Activated CD4-positive, alpha-beta T cell treated with anti-CD3 and anti-CD28 coated beads, Interleukin-2, amount 50 U/mL, for 24 hours (primary cell): ENCODE results near the gene MAP2K2.
"Not testable (repeated sequence)": the region's sequence is repeated elsewhere in the genome, so short reads cannot be mapped to it uniquely, and the experiment has no call there.

Source experiments
- DNase-seq, 2 donors: peaks; one replicate each; pipeline ENCODE4 v3.0.0-alpha.2; 2020; ENCODE audit warnings: low read depth in 1 of 2, low spot score in 1 of 2

MAP2K2 gene

DNA sequence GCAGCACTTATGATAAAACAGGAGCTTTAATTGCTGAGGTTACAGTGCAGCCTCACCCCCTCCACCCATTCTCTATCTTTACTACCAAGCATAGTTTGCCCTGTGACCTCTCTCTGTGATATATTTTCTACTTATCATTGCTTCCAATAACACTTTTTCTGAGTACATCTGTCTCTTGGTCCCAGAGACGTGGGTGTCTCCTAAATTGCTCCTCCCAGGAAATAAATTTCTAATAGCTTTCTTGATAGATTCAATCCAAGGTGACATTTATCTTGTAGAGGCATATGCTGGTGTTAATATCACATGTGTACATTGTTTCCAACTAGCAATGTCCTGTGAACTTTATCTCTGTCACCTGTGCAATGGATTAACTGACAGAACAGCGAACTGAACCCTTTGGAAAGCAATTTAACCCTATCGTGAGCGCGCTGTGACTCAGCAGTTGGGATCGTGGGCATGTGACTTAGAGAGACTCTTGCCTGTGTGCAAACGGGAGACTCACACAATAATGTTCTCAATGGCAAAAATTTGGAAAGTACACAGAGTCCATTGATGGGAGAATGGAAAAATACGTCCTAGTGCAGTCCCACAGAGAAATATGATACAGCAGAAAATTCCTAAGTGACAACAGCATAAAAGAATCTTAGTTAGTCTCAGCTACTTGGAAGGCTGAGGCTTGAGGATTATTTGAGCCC, 7.0 kb upstream of the MAP2K2 start:
- DNase-seq, result no peak

DNA sequence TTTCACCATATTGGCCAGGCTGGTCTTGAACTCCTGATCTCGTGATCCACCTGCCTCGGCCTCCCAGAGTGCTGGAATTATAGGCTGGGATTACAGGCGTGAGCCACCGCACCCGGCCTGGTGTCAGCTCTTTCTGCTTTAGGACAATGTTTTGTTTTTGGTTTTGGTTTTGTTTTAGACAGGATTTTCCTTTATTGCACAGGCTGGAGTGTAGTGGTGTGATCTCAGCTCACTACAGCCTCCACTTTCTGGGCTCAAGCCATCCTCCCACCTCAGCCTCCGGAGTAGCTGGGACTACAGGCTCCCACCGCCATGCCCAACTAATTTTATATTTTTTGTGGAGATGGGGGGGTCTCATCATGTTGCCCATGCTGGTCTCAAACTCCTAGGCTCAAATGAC, 5.1 kb upstream of the MAP2K2 start:
- DNase-seq, result not testable (repeated sequence)

DNA sequence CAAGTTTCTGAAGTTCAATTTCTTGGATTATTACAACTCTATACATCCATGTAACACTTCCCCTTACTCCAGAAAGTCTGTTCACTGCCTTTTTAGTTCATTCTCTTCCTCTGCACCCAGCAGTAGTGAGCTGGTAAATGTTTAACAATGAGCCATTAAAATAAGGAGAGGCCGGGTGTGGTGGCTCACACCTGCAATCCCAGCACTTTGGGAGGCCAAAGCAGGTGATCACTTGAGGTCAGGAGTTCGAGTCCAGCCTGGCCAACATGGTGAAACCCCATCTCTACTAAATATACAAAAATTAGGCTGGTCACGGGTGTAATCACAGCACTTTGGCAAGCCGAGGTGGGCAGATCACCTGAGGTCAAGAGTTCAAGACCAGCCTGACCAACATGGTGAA, 3.4 kb upstream of the MAP2K2 start:
- DNase-seq, result not testable (repeated sequence)

DNA sequence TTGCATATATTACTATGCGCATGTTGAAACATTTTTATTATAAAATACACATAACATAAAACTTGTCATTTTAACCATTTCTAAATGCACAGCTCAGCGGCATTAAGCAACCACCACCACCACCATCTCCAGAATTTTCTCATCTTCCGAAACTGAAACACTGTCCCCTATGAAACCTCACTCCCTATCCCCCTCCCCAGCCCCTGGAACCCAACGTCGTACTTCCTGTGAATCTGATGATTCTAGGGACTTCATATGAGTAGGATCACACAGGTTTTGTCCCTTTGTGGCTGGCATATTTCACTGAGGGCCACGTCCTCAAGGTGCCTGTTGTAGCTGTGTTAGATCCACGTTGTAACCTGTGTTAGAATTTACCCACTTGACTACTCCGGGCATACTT, 716 bp upstream of the MAP2K2 start:
- no peak for DNase-seq

DNA sequence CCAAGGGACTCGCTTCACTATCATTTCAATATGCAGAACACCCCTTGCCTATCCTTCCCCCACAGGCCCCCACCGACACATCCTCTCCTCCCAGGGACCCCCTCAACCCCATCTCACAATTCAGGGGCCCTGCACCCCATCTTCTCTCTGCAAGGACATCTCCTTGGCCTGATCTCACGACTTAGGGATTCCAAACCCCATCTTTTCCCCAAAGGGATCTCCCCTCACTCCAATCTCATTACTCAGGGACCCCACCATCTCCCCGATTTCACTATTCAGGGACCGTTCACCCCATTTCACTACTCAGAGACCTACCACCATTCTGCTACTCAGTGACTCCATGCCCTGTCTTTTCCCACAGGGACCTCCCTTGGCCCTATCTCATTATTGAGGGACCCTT, 1.4 kb downstream of the MAP2K2 start:
- no peak for DNase-seq

DNA sequence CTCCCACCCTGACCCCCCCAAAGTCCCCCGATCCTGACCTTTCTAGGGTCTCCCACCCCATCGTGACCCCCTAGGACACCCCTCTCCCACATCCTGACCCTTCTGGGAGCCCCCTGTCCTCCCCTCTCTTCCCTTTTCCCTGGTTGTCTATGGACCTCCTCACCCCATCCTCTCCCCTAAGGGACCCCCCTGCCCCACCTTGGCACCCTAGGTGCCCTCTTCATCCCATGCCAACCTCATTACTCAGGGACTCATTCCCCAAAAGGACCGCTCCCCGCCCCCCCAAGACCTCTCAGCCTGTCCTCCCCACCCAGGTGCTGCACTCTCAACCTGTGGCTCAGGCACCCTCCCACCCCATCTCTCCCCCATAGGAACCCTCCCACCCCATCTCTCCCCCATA, 2.1 kb downstream of the MAP2K2 start:
- no peak for DNase-seq

DNA sequence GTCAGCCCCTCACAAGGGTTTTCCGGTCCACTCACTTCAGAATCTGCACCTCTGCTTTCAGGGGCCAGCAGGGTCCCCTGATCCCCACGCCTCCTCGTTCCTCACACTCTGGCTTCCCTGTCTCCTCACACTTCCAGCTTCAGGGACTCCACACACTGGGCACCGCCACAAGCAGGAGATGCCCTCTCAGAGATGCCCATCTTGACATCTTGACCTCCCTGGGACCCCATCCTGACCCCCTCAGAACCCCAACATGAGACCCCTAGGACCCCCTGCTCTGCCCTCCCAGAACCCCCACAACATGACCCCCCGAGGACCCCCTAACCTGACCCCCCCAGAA, 2.7 kb downstream of the MAP2K2 start:
- DNase-seq, result no peak

DNA sequence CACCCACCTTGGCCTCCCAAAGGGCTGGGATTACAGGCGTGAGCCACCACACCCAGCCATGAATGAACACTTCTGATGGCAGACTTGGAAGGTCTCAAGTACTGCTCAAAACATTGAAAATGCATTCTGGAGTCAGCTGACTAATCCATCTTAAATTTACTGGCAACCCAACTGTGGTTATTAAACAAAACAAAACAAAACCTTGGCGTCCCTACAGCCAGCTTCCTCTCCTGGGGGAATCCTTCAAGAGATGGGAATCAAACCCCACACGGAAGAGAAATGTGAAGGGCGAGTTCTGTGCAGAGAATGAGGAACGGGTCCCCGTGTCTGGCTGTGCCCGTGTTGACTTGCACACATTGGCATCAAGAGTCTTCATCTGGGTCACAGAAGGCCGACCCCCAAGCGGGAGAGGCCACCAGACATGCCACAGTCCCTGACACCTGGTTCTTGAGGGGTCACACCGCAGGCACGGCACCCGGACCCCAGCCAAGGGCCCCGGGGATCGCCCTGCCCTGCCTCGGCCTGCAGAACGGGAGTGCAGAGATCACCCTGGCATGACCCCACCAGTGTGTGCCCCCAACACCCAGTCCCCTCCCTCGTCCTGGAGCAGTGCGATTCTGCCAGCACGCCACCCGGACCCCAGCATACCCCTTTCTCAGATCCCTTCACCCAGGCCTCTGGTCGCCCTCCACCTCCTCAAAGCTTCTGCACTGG, 3.2 kb downstream of the MAP2K2 start:
- DNase-seq, result no peak

DNA sequence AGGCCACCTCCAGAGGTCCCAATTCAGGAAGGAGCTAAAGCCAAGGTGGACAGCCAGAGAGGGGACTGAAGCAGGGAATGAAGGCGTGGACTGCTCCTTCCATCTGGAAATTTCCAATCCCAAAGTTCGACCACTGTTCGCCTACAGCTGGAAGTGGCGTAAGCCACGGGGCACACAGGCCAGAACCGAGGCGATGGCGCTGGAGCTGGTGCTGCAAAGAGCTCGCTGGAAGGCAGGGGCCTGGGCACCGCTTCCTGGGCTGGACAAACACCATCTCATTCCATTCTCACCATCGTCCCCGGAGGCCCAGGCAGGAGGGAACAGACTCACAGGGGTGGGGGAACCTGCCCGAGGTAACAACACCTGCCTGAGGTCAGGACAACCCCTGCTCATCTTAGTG, 4.2 kb downstream of the MAP2K2 start:
- no peak for DNase-seq

DNA sequence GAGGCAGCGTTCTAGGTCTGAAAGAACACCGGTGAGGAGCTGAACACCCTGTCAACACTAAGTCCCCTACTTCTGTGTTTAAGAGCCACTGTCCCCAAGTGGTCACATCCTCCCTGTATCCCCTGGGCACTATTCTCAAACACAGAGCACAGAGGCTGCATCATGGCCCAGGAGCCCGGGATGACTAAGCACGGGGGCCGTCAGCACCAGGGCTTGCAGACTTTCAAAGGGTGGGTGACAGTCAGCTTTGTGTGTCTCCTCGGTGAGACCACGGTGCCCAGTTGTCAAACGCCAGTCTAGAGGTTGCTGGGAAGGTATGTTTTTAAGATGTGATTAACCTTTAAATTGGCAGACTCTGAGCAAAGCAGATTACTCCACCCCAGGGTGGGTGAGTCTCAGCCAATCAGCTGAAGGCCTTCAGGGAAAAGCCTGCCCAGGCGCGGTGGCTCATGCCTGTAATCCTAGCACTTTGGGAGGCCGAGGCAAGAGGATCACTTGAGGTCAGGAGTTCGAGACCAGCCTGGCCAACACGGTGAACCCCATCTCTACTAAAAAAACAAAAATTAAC, 8.0 kb downstream of the MAP2K2 start:
- no peak for DNase-seq

DNA sequence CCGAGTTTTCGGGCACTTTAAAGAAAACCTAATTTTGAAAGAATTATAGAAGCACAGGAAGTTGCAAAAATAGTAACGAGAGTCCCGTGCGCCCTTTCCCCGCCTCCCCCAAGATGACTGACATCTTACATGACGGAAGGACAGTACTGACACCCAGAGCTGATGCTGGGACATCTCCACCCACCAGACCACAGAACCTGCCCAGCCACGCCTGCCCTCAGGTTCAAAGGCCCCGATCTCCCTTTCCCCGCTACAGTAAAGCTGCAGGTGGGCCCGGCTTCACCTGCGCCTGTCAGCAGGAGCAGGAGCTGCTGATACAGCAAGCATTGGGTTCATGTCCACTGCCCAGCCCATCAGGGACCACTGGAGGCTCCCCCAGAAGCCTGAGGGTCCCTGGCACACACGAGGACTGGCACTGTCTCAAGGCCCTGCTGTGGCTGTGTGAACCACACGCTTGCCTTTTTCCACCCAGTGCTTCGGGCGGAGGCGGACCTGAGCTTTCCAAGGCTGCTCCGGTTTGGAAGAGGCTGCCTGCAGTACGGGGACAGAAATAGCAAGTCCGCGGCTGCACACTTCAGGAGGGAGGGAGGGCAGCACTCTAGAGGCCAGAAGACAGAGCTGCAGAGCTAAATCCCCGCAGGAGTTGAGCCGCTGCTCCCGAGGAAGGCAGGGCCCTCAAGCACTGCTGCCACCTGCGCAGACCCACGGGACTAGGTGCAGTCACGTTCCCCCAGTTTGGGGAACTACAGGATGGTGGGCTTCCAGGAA, 8.7 kb downstream of the MAP2K2 start:
- DNase-seq, result peak in 1 of 2 donors; percentile 45

DNA sequence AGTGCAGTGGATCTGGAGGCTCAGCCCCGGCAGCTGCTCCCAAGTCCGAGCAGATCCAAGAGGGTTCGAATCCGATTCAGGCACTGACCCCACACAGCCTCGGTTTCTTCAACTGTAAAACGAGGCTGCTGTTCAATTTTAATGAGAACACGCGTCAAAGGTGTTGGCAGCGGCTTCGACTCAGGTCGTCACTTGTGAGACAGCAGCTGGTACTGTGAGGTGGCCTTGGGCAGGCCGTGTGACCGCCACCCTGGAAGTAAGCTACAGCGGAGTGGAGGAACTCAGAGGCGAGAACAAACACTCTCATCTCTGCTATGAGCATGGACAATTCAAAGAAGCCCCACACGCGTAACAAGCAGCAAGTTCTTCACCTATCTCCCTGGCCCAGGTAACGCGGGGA, 9.7 kb downstream of the MAP2K2 start:
- DNase-seq, result no peak

DNA sequence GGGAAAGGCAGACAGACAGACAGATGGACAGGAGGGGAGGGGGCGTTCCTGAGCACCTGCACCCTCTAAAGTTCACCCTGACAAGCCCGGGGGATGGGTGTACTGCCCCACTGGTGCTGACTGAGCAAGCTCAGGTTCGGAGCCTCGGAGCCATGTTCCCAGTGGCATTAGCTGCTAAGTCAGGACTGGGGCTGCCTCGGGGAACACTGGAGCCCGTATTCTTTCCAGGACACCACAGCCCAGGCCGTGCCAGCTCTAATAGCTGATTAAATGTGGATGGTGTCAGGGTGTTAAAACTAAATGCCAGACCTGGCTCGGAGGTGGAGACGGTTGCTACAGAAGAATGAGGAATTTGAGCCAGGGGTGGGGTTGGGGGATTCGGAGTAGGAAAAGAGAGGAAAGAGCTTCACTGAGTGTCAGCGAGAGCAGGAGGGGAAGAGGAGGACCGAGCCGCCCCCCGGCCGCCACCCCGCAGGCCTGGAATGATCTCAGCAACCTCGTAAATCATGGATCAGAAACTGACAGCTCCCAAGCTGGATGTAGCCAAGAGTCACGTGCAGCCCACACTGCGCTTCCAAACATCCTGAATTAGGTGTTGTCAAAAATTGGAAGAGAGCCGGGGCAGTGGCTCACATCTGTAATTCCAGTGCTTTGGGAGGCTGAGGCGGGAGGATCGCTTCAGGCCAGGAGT, 10.4 kb downstream of the MAP2K2 start:
- no peak for DNase-seq

DNA sequence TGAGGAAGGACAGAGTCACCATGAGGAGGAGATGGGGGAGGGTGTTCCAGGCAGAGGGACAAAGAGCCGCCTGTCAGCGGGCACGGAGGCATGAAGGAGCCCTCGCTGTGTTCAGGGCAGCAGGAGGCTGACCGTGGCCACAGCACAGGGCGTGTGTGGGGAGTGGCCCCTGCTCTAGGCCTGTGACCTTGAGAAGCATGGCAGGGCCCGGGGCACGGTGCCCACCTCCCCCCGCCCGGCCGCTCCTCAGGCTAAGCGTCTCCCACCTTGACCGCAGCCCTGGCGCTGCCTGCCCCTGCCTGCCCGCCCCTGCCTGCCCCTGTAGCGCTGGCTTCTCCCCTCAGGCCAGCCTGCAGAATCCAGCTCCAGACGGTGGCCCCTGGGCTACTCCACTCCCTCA, 11.6 kb downstream of the MAP2K2 start:
- DNase-seq, result no peak

DNA sequence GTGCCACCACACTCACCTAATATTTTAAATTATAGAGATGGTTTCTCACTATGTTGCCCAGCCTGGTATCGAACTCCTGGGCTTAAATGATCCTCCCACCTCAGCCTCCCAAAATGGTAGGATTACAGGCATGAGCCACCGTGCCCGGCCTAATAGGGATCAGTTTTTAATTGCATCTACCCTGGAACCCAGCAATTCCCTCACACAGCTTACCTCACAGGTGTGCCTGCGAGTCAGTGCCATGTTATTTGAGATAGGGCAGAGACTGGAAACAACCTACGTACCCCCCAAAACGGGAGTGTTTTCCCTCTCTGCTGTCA, 14.3 kb downstream of the MAP2K2 start:
- no peak for DNase-seq

DNA sequence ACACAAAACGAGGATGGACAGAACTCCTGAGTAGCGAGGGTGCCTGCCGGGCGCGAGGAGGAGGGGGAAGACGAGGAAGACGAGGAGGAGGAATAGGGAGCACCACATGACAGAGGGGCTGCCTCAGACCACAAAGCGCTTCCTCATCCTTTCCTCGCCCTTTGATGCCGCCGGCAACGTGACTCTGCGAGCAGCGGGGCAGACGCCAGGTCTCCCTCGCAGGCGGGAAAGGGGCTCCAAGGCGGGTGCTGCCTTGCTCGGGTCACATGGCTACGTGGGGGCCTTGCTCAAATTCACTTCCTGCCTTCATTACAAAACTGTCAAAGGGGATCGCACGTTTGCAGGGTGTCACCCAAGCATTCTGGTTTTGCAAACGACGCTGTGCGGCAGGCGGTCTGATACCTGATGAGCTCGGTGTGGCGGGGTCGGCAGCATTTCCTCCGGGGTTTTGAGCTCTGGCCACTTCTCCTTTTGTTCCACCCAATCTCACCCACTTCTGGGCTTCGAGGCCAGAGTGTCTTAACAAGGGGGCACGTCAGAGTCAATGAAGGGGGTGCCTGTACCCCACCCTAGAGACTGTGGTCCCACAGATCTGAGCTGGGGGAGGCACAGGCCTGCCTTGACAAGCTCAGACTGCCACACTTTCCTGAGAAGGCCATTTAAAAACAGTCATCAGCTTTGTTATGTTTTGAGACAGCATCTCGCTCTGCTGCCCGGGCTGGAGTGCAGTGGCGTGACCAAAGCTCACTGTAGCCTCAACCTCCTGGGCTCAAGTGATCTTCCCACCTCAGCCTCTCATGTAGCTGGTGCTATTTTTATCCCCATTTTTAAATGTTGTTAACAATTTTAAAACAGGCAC, 14.9 kb downstream of the MAP2K2 start:
- DNase-seq, result peak in 1 of 2 donors; percentile 47

DNA sequence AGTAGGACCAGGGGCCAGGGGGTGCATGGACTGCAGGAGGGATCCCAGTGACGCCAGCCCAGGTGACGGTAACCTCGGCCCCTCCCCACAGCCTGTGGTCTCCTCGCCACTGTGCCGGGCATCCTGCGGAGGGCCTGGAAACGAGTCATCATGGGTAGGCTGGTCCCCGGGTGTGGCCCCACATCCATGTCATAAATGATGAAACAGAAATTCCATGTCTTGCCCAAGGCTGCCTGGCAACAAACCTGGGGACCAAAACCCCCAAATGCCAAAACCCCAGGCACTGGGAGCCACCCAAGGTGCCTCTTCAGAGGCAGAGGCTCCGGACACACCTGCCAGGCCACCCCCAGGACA, 20.9 kb downstream of the MAP2K2 start:
- DNase-seq, result no peak

DNA sequence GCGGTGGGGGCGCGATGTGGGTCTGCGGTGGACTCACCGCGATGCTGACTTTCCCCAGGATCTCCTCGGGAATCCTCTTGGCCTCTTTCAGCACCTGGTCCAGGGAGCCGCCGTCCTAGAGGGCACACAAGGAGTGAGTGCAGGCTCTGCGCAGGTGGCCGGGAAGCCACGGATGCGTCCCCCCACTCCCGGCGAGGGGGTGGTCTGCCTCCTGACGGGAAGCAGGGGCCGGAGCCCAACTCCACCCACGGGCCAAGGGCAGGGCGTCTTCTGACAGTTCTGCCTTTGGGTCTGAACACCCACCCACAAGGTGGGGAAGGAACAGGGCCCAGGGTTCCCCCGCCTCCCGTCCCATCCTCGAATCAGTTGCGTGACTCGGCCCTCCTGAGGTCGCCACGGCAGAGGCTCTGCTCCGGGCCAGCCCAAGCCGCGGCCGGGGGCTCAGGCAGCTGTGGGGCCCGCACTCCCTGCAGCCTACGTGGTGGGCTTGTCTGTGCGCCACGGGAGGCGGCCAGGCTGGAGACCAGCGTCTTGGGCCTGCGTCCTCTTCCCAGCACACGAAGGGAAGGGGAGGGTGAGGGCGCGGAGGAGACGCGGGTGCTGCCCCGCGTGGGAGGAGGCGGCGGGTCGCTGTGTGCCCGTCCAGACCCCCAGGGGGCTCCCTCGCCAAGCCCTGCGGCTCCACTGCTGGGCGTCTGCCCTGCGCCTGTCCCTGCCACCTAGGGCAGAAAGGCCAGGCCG, 21.4 kb downstream of the MAP2K2 start:
- no peak for DNase-seq

DNA sequence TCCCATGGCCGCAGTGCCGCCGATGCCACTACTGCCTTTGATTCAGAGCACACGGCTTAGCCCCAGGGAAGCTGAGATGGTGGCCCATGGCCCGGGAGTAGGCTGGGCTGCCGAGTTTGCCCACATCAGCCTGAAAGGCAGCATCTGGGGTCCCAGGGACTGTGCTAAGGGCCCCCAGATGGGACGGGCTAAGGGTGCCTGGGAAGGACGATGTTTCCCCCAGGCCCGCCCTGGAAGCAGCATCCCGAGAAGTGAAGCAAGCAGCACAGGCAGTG, 22.5 kb downstream of the MAP2K2 start:
- DNase-seq, result no peak
